ENCODE data around the gene MYH7B. TPM values are rescaled to one million over a fixed set of nuclear protein-coding genes. Genes with fewer than 3 reads are reported as not detected.

Gene MYH7B
- total and polyA plus RNA-seq, 3 donors from 2014 or later, result 21.8 to 30.2 (median 24.3) TPM

DNA sequence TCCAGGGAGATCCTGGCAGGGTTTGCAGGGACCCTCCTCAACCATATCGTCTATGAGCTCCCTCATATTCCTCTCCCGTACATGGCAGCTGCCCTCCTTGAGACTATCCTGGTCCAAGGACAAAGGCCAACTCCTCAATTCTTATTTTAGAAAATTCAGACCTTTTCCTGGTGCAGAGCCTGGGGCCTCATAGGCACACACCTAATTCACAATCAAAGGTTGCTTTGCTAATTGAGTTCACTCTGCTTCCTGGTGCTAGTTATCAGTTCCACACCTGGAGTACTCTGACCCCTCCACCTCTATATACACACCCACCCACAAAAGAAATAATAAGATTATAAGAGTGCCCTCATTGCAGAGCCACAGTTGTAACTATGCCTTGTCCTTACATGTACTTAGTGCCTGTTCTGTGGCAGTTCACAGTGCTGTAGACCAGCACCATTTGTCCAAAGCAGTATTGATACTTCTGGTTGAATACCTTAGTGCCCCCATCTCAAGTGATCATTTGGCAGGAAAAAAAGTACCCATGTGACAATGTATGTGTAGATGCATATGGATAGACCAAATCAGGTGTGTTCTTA is 38.8 kb upstream of the MYH7B start:
- Histone ChIP-seq H3K4me3 (no peak overlapping the region), H3K27ac (no peak overlapping the region), H3K27me3 (no peaks in the 10 kb centered on the region), H3K36me3 (ENCODE audit: low read depth, missing control alignments) (no peaks in the 10 kb centered on the region), H3K9me3 (no peaks in the 10 kb centered on the region), H3K4me1 (peaks cover 13% of the 10 kb centered on the region)
- DNase-seq, result no peak
- WGBS, 2 donors, result 61 to 62% methylated on average over 2 of the region's 2 CpGs
- TF ChIP-seq CTCF (IDR thresholded peaks at IDR 0.05), result no peak
- no peak for TF ChIP-seq POLR2A (IDR thresholded peaks at IDR 0.05)
- intact Hi-C loops (cut with DNase I; ENCODE audit: low total_unique reads), result no loop called here

GRCh38 chr20:34920055-34920454 is 35.6 kb upstream of the MYH7B start:
- intact Hi-C loops (cut with DNase I; ENCODE audit: low total_unique reads), result no loop called here

GRCh38 chr20:34921436-34921835 is 34.2 kb upstream of the MYH7B start:
- H3K9me3 ChIP-seq, result no peaks in the 10 kb centered on the region
- intact Hi-C loops (cut with DNase I; ENCODE audit: low total_unique reads), result no loop called here
- no peaks in the 10 kb centered on the region for H3K4me1 ChIP-seq
- DNase-seq, result no peak
- no peak for TF ChIP-seq CTCF (IDR thresholded peaks at IDR 0.05)
- no peak for TF ChIP-seq POLR2A (IDR thresholded peaks at IDR 0.05)
- 84 to 85% methylated on average over 2 to 3 of the region's 3 CpGs for WGBS, 2 donors
- H3K27ac ChIP-seq, result no peak overlapping the region
- no peaks in the 10 kb centered on the region for H3K27me3 ChIP-seq
- no peak overlapping the region for H3K4me3 ChIP-seq
- no peaks in the 10 kb centered on the region for H3K36me3 ChIP-seq (ENCODE audit: low read depth, missing control alignments)

More at GRCh38 chr20:34920055-34920454, 35.6 kb upstream of the MYH7B start:
- DNase-seq, result no peak
- Histone ChIP-seq H3K27me3 (no peaks in the 10 kb centered on the region), H3K4me1 (peaks cover 13% of the 10 kb centered on the region), H3K27ac (no peak overlapping the region), H3K36me3 (ENCODE audit: low read depth, missing control alignments) (no peaks in the 10 kb centered on the region), H3K9me3 (no peaks in the 10 kb centered on the region), H3K4me3 (no peak overlapping the region)
- TF ChIP-seq POLR2A (IDR thresholded peaks at IDR 0.05) (no peak), CTCF (IDR thresholded peaks at IDR 0.05) (no peak)

- no peak overlapping the region for H3K4me3 ChIP-seq
- WGBS, 2 donors, result 82 to 88% methylated on average over 5 of the region's 5 CpGs
- no peaks in the 10 kb centered on the region for H3K4me1 ChIP-seq
- intact Hi-C loops (cut with DNase I; ENCODE audit: low total_unique reads), result no loop called here
- no peak for DNase-seq
- no peak for TF ChIP-seq POLR2A (IDR thresholded peaks at IDR 0.05)
- TF ChIP-seq CTCF (IDR thresholded peaks at IDR 0.05), result no peak
- no peaks in the 10 kb centered on the region for H3K9me3 ChIP-seq
- H3K36me3 ChIP-seq (ENCODE audit: low read depth, missing control alignments), result no peaks in the 10 kb centered on the region
- H3K27me3 ChIP-seq, result no peaks in the 10 kb centered on the region
- no peak overlapping the region for H3K27ac ChIP-seq
Observed at GRCh38 chr20:34922654-34923381, 32.9 kb upstream of the MYH7B start.

DNA sequence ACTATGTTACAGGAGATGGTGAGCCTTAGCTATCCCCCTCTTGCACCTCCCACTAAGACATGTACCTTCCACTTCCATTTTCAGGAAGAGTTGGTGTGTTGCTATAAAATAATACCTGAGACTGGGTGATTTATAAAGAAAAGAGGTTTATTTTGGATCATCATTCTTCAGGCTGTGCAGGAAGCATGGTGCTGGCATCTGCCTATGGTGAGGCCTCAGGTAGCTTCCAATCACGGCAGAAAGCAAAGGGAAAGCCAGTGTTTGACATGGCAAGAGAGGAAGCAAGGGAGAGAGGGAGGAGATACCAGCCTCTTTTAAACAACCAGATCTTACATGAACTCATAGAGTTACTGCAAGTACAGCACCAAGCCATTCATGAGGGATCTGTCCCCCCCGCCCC is 32.3 kb upstream of the MYH7B start:
- Histone ChIP-seq H3K27ac (no peak overlapping the region), H3K36me3 (ENCODE audit: low read depth, missing control alignments) (no peaks in the 10 kb centered on the region), H3K27me3 (no peaks in the 10 kb centered on the region), H3K4me3 (no peak overlapping the region), H3K9me3 (no peaks in the 10 kb centered on the region), H3K4me1 (no peaks in the 10 kb centered on the region)
- WGBS, 2 donors, result 95 to 98% methylated on average over 2 of the region's 2 CpGs
- TF ChIP-seq CTCF (IDR thresholded peaks at IDR 0.05) (no peak), POLR2A (IDR thresholded peaks at IDR 0.05) (no peak)
- intact Hi-C loops (cut with DNase I; ENCODE audit: low total_unique reads), result no loop called here
- no peak for DNase-seq

Measured in testis (tissue), 3 donors.